Nephron progenitor cell (in vitro differentiated cells): ENCODE results near the gene CACNA1S.

Experiments
- DNase-seq: peaks from one replicate; pipeline ENCODE4 v3.0.0; 2021
- H3K27ac Mint-ChIP-seq: 2 replicates; pipeline ENCODE4 v1.8.0; 2021; ENCODE audit warnings: mild to moderate bottlenecking, moderate library complexity, mixed read lengths
- H3K27me3 Mint-ChIP-seq: 2 replicates; pipeline ENCODE4 v1.8.0; 2021; ENCODE audit warnings: mild to moderate bottlenecking, low read depth, mixed read lengths; ENCODE audit not compliant: poor library complexity
- H3K36me3 Mint-ChIP-seq: 2 replicates; pipeline ENCODE4 v1.8.0; 2021; ENCODE audit warnings: low read depth, mixed read lengths
- H3K4me1 Mint-ChIP-seq: 2 replicates; pipeline ENCODE4 v1.8.0; 2021; ENCODE audit warnings: mixed read lengths
- H3K4me3 Mint-ChIP-seq: 2 replicates; pipeline ENCODE4 v1.8.0; 2021; ENCODE audit warnings: mild to moderate bottlenecking, moderate library complexity, mixed read lengths
- H3K9me3 Mint-ChIP-seq: 2 replicates; pipeline ENCODE4 v1.8.0; 2021; ENCODE audit warnings: mild to moderate bottlenecking, moderate library complexity, mixed read lengths
- CTCF ChIP-seq: fragments of 200-600 bp; sonication (generic); IDR thresholded peaks from 2 replicates; pipeline ENCODE4 v1.5.0; 2021; ENCODE audit warnings: antibody characterized with exemption

The CACNA1S gene

GRCh38 chr1:201083741-201084140 lies 28.5 kb downstream of the CACNA1S start:
- Mint-ChIP-seq H3K27me3 (peaks cover 21% of the 10 kb centered on the region), H3K4me1 (peaks cover under 1% of the 10 kb centered on the region), H3K27ac (no peak overlapping the region), H3K36me3 (no peaks in the 10 kb centered on the region), H3K4me3 (no peak overlapping the region), H3K9me3 (no peaks in the 10 kb centered on the region)
- no peak for DNase-seq
- no peak for TF ChIP-seq CTCF

GRCh38 chr1:201080135-201080534 lies 32.1 kb downstream of the CACNA1S start:
- no peak for TF ChIP-seq CTCF
- no peaks in the 10 kb centered on the region for H3K36me3 Mint-ChIP-seq
- no peak overlapping the region for H3K4me3 Mint-ChIP-seq
- H3K27me3 Mint-ChIP-seq, result peaks cover 16% of the 10 kb centered on the region
- H3K4me1 Mint-ChIP-seq, result peaks cover 19% of the 10 kb centered on the region
- no peak overlapping the region for H3K27ac Mint-ChIP-seq
- DNase-seq, result no peak
- no peaks in the 10 kb centered on the region for H3K9me3 Mint-ChIP-seq

GRCh38 chr1:201077736-201078135 lies 34.5 kb downstream of the CACNA1S start:
- Mint-ChIP-seq H3K27ac (no peak overlapping the region), H3K27me3 (peaks cover 4% of the 10 kb centered on the region), H3K4me1 (peaks cover 24% of the 10 kb centered on the region), H3K4me3 (no peak overlapping the region), H3K36me3 (no peaks in the 10 kb centered on the region), H3K9me3 (no peaks in the 10 kb centered on the region)
- no peak for TF ChIP-seq CTCF
- DNase-seq, result no peak

GRCh38 chr1:201077116-201077515 lies 35.1 kb downstream of the CACNA1S start:
- DNase-seq, result no peak
- H3K27ac Mint-ChIP-seq, result no peak overlapping the region
- peaks cover 24% of the 10 kb centered on the region for H3K4me1 Mint-ChIP-seq
- H3K36me3 Mint-ChIP-seq, result no peaks in the 10 kb centered on the region
- H3K27me3 Mint-ChIP-seq, result peaks cover 9% of the 10 kb centered on the region
- no peak overlapping the region for H3K4me3 Mint-ChIP-seq
- no peaks in the 10 kb centered on the region for H3K9me3 Mint-ChIP-seq
- no peak for TF ChIP-seq CTCF

- Mint-ChIP-seq H3K27ac (no peak overlapping the region), H3K9me3 (no peaks in the 10 kb centered on the region), H3K27me3 (peaks cover 10% of the 10 kb centered on the region), H3K36me3 (no peaks in the 10 kb centered on the region), H3K4me3 (no peak overlapping the region), H3K4me1 (peaks cover 29% of the 10 kb centered on the region)
- TF ChIP-seq CTCF, result no peak
- no peak for DNase-seq
These were observed 36.1 kb downstream of the CACNA1S start for GRCh38 chr1:201076092-201076491.

- Mint-ChIP-seq H3K9me3 (no peaks in the 10 kb centered on the region), H3K27ac (no peak overlapping the region), H3K27me3 (peaks cover 8% of the 10 kb centered on the region), H3K4me3 (no peak overlapping the region), H3K36me3 (no peaks in the 10 kb centered on the region), H3K4me1 (peaks cover 42% of the 10 kb centered on the region)
- TF ChIP-seq CTCF, result no peak
- DNase-seq, result no peak
These were observed 38.2 kb downstream of the CACNA1S start for GRCh38 chr1:201074018-201074417.
